AG20443 (cell line): ENCODE results near the gene EIF1B.
A peak's percentile ranks its signal among the peaks of the same experiment; 100 is the strongest.
"Not testable (repeated sequence)": the region's sequence is repeated elsewhere in the genome, so short reads cannot be mapped to it uniquely, and the experiment has no call there.

Experiments used
- DNase-seq: peaks from one replicate; pipeline ENCODE4 v3.0.0; 2012; ENCODE audit warnings: low spot score, mixed read lengths

Gene EIF1B

GRCh38 chr3:40309418-40309924 is at the start of gene EIF1B:
Gene EIF1B, plus strand, starts transcription at chr3:40309707. Its CDS starts 235 bp downstream, at chr3:40309942.
- peak; percentile 97 for DNase-seq

GRCh38 chr3:40262331-40262730 is 47.2 kb upstream of the EIF1B start:
- DNase-seq: no peak

- DNase-seq: no peak
These were observed 45.1 kb upstream of the EIF1B start for GRCh38 chr3:40264451-40264850.

- no peak for DNase-seq
These were observed 44.3 kb upstream of the EIF1B start for GRCh38 chr3:40265181-40265580.

- no peak for DNase-seq
These were observed 41.4 kb upstream of the EIF1B start for GRCh38 chr3:40267937-40268724.

DNA sequence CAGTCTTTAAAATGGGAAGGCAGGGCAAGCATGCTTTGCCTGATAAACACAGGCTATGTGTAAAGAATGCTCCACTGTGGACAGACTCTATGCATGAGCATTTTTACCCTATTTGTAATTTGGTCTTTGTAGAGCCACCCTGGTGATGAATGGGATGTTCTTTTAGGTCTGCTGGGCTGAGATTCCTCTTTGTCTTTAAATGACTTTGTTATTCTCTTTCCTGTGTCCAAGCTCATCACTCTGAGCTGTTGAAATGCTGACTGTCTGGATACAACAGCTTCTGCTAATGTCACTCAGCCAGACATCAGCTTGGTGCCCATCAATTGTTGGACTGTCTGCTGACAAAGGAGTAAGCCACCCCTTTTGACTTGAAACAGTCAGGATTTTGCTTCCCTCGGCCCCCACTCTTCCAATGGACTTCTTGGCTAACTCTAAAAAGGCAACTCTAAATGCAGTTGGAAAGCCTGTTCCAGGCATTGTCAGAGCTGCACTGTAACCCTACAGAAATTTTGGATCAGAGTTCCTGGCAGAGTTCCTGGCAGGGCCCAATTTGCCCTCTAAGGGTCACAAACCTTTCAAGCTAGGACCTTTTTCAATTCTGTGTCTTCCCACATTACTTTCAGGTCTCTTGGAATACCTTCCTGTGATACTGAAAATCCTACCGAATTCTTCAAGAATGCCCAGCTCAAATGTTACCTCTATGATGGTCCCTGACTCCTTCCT is 40.5 kb upstream of the EIF1B start:
- no peak for DNase-seq

DNA sequence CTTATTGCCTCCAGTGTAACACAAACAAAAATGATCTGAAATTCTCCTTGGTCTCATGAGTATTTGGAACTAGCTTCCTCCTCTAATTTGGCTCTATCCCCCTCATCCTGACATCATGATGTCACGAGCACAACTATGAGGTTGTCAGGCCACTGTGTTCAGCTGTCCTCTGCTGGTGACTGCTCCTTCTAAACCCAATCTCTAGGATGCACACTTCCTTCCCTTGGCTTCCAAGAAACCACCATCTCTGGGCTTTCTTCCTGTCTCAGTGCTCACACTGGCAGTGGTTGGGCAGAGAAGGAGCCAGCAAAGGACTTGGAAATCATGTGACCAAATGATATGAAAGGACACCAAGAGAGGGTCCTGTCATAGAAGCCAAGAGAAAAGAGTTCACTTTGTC is 30.7 kb upstream of the EIF1B start:
- DNase-seq: no peak

GRCh38 chr3:40281995-40282394 is 27.5 kb upstream of the EIF1B start:
- no peak for DNase-seq

DNA sequence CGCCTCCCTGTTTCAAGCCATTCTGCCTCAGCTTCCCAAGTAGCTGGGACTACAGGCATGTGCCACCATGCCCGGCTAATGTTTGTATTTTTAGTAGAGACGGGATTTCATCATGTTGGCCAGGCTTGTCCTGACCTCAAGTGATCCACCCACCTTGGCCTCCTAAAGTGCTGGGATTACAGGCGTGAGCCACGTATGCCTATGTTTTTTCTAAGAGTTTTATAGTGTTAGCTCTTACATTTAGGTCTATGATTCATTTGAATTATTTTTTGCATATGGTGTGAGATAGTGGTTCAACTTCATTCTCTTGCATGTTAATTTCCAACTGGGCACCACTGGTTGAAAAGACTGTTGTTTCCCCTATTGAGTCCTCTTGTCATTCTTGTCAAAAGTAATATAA is 26.4 kb upstream of the EIF1B start:
- not testable (repeated sequence) for DNase-seq

DNA sequence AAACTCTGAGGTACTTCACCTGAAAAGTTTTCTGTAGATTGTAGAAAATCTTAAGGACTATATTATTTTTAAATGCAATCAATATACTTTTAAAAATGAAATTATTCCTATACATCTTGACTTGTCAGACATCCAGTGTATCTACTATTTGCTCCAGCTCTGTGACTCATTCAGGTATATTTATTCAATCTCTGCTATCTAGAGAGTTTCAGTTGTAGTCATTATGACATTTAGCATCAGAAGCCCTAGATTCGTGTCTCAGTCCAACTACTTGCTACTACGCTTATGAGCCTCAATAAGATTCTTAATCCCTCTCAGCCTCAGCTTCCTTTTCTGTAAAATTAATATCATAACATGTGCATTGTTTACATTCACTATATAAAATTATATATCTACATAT is 22.3 kb upstream of the EIF1B start:
- DNase-seq: no peak

- no peak for DNase-seq
These were observed 19.1 kb upstream of the EIF1B start for GRCh38 chr3:40290396-40290795.

- DNase-seq: no peak
These were observed 18.0 kb upstream of the EIF1B start for GRCh38 chr3:40291471-40291870.

DNA sequence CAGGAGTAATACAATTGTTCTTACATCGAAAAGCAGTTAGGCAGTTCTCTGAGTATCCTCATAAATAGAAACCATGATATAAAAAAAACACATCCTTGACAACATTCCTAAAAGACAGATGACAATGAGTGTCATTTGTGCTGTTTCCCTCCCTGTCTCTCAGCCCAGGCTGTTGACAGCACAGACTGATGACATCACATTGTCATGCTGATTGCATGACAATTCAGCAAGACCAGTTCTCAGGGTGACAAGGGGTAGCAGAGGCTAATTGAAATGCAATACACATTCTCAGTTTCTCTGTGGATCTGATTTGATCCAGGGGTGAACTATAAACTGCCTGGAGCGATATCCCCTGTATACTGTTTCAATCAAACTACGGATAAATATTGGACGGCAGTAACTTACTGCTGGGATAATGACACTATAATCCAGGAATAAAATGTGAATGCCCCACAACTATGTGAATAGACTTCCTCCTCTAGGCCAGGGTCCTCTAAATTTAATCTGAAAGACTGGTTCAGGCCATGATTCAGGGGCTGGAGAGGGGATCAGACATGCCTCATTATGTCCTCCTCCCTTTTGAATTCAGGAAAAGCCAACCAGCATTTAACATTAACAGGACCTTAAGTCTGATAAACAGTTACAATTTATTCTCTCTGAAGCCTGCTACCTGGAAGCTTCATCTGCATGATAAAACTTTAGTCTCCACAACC is 16.7 kb upstream of the EIF1B start:
- DNase-seq: no peak

DNA sequence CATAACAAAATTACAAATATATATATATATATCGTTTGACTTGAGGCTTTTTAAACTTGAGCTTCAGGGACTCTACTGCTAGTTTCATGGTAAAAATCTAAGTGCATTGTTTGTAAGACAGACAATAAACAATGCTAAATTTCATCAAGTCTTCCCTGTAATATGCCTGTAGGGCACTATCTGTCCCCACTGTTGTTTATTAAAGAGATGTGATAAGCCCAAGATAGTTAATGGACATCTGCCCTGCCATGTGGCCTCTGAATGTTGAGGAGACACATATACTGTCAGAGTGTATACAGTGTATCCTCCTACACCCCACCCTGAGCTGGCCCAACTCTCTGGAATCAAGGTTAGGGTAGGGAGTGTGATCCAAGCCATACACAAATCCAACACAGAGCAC is 15.1 kb upstream of the EIF1B start:
- DNase-seq: no peak

- no peak for DNase-seq
These were observed 11.4 kb upstream of the EIF1B start for GRCh38 chr3:40298075-40298474.

DNA sequence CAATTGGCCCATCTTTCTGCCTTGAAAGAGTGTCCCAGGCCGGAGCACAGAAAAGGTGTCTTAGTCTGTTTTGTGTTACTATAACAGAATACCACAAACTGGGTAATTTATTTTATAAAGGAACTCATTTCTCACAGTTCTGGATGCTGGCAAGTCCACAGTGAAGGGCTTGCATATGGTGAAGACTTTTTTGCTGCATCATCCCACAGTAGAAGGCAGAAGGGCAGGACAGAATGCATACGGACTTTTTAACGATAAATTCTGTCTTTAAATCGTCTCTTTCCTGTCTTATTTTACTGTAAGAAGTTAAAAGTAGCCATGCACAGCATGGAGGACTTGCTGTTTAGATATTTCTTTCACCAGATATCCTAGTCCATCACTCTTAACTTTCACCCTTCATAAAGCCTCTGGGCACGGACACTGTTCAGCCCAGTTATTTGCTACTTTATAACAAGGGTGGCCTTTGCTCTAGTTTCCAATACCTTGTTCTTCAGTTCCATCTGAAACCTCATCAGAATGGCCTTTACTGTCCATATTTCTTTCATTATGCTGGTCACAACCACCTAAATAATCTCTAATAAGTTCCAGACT is 10.3 kb upstream of the EIF1B start:
- no peak for DNase-seq

DNA sequence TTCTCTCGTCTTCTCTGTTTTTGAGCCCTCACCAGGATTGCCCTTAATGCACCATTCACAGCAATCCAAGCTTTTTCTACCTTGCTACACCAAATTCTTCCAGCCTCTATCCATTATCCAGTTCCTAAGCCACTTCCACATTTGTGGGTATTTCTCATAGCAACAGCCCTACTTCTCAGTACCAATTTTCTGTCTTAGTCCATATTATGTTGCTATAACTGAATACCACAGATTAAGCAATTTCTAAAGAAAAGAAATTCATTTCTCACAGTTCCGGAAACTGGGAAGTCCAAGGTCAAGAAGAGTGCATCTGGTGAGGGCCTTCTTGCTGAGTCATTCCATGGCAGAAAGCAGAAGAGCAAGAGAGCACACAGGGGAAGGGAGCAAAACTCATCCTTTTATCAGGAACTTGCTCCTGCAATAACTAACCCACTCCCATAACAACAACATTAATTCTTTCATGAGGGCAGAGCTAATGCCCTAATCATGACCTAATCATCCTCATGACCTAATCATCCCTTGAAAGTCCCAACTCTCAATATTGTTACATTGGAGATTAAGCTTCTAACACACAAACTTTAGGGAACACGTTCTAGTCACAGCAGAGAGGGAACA is 9.7 kb upstream of the EIF1B start:
- DNase-seq: peak; percentile 40

DNA sequence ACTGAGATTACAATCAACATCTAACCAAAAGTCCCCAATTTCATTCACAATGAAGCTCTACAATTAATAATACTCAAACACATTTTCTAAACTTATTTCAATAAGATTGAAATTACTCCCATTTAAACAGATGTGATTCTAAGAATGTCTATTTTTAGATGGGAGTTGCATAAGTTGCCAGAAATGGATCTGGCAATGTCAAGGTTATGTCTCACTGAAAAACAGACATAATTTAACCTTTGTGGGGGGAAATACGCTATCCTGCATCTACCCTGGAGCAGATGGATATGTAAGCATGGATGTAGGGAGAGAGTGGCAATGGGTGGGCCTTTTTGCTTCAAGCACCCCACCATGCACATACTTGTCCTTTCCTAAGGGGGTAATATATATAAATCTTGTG is 6.7 kb upstream of the EIF1B start:
- no peak for DNase-seq

DNA sequence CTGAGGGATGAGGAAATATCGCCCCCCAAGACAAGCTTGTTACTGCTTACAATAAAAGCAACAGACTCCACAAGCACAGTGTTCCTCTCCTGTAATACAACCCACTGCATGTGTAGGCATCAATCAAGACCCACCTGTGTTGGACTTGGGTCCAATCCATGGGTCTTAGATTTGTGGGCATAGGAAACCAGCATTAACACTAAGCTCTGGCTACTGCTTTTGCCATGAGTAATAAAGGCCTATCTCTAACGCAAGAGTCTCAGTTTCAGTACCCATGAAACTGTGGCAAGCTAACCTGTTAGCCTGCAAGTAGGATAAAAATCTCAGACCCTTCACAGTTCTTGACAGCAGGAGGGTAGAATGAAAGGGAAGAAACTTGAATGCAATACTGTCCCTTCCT is 5.2 kb upstream of the EIF1B start:
- DNase-seq: no peak

GRCh38 chr3:40306336-40306735 is 3.2 kb upstream of the EIF1B start:
- no peak for DNase-seq

DNA sequence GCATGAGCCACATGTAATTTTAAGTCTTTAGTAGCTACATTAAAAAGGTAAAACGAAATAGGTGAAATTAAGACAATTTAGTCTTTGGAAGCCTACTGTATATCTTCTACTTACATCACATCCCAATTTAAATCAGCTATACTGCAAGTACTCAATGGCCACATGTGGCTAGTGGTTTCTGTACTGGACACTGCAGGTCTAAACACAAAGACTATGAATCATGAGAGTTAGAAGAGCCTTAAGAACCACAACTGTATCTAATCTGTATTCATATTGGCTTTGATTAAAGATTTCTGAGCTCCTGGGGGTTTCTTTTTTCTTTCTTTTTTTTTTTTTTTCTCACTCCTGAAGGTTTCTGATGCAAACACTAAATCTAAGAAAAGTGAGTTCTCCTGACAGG is 2.3 kb upstream of the EIF1B start:
- DNase-seq: no peak
